Breast epithelium (tissue), 4 donors: ENCODE results near the gene BCCIP. TPM values are rescaled to one million over a fixed set of nuclear protein-coding genes. Genes with fewer than 3 reads are reported as not detected.

ENCODE experiments used
- DNase-seq, 2 donors: peaks; one replicate each; pipeline ENCODE4 v3.0.0-alpha.2; 2019; ENCODE audit warnings: low spot score in 2 of 2
- H3K27ac ChIP-seq, 2 donors: fragments of 200-600 bp; sonication (generic) in 1 of 2; one replicate each; pipeline ENCODE4 v1.5.1; 2016 to 2019; ENCODE audit warnings: mild to moderate bottlenecking in 1 of 2
- H3K27me3 ChIP-seq, 2 donors: fragments of 200-600 bp; sonication (generic) in 1 of 2; one replicate each; pipeline versions ENCODE4 v1.5.1 to v1.6.0; 2017 to 2019; ENCODE audit warnings: control low read depth in 1 of 2, mild to moderate bottlenecking in 1 of 2
- H3K36me3 ChIP-seq: fragments of 200-600 bp; one replicate; pipeline ENCODE4 v1.5.1; 2019
- H3K4me1 ChIP-seq, 2 donors: fragments of 200-600 bp; sonication (generic); one replicate each; pipeline ENCODE4 v1.5.1; 2016 to 2019; ENCODE audit warnings: control low read depth in 1 of 2
- H3K4me3 ChIP-seq, 3 donors: fragments of 200-600 bp; sonication (generic); 1 replicate in 2 of 3; 2 replicates in 1 of 3; pipeline ENCODE4 v1.5.1; 2016 to 2019; ENCODE audit warnings: mild to moderate bottlenecking in 3 of 3, moderate library complexity in 2 of 3
- H3K9me3 ChIP-seq, 2 donors: fragments of 200-600 bp; sonication (generic) in 1 of 2; one replicate each; pipeline ENCODE4 v1.5.1; 2016 to 2019; ENCODE audit warnings: control low read depth in 1 of 2
- POLR2A ChIP-seq: fragments of 450-650 bp; IDR thresholded peaks from one replicate; pipeline ENCODE4 v1.6.1; 2016; ENCODE audit warnings: antibody characterized with exemption, mild to moderate bottlenecking, moderate library complexity
- POLR2AphosphoS5 ChIP-seq, 3 donors: sonication (generic); formaldehyde crosslinking; IDR thresholded peaks; one replicate each; pipeline ENCODE4 v1.6.1; 2017; ENCODE audit warnings: antibody characterized with exemption in 3 of 3
- intact Hi-C: fragments of 100-400 bp; cut with DNase I; formaldehyde crosslinking; loops from one replicate; pipeline ENCODE4 v1.15.1; 2023; ENCODE audit warnings: low total_unique reads
- total RNA-seq, 3 donors: library from RNA; depleted of rRNA; stranded (reverse); fragments of >200 nt; gene quantifications; one replicate each; pipeline ENCODE4 v1.1.0, GENCODE V29; 2016
- TF ChIP-seq, protein P1 (sequence below), 3 donors: fragments of 450-650 bp; IDR thresholded peaks; one replicate each; pipeline ENCODE4 v1.5.1; 2016 to 2017; ENCODE audit warnings: antibody characterized with exemption in 3 of 3, mild to moderate bottlenecking in 3 of 3, moderate library complexity in 3 of 3

BCCIP gene
- total RNA-seq, 3 donors from 2014 or later = 41.9 to 60.0 (median 46.5) TPM

DNA sequence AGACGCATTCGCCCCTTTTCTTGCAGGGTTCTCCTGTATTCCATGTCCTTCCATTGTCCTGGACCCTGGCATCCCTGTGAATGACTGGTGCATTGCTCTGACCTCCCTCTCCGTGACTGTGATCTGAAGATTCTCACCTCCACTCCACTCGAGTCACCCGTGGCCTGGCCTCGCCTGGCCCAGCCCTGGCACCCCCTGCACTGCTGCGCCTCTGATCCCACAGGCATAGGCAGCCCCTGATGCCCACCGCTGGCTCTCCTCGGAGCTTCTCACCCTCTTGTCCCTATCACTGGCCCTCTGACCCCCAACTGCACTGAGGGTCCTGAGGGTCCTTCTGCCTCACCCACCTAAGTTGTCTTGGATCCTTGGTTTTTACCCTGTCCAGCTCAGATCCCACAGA lies 45.5 kb upstream of the BCCIP start:
- TF ChIP-seq, protein P1, sequence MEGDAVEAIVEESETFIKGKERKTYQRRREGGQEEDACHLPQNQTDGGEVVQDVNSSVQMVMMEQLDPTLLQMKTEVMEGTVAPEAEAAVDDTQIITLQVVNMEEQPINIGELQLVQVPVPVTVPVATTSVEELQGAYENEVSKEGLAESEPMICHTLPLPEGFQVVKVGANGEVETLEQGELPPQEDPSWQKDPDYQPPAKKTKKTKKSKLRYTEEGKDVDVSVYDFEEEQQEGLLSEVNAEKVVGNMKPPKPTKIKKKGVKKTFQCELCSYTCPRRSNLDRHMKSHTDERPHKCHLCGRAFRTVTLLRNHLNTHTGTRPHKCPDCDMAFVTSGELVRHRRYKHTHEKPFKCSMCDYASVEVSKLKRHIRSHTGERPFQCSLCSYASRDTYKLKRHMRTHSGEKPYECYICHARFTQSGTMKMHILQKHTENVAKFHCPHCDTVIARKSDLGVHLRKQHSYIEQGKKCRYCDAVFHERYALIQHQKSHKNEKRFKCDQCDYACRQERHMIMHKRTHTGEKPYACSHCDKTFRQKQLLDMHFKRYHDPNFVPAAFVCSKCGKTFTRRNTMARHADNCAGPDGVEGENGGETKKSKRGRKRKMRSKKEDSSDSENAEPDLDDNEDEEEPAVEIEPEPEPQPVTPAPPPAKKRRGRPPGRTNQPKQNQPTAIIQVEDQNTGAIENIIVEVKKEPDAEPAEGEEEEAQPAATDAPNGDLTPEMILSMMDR (IDR thresholded peaks at IDR 0.05) = no peak
- TF ChIP-seq POLR2AphosphoS5 (IDR thresholded peaks at IDR 0.05) (no peak), POLR2A (no peak)
- no peak for DNase-seq
- intact Hi-C loops = no loop called here
- H3K9me3 ChIP-seq = no peaks in the 10 kb centered on the region
- H3K4me1 ChIP-seq = no peaks in the 10 kb centered on the region
- H3K4me3 ChIP-seq = no peak overlapping the region
- H3K36me3 ChIP-seq = no peaks in the 10 kb centered on the region
- H3K27ac ChIP-seq = no peak overlapping the region
- H3K27me3 ChIP-seq = no peaks in the 10 kb centered on the region

DNA sequence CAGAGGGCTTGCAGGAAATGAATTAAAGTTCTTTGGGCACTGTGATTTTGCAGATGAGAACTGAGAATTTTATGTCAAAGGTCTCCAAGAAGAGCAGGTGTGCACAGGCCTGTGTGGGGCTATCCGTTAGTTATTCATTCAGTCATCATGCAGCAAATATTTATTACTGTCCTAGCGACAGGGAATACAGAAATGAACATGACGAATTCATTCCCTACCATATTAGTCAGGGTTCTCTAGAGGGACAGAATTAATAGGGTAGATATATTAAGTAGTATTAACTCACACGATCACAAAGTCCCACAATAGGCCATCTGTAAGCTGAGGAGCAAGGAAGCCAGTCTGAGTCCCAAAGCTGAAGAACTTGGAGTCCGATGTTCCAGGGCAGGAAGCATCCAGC lies 44.8 kb upstream of the BCCIP start:
- Histone ChIP-seq H3K27me3 (no peaks in the 10 kb centered on the region), H3K36me3 (no peaks in the 10 kb centered on the region), H3K4me3 (no peak overlapping the region), H3K4me1 (no peaks in the 10 kb centered on the region), H3K27ac (no peak overlapping the region), H3K9me3 (no peaks in the 10 kb centered on the region)
- intact Hi-C loops = no loop called here
- no peak for DNase-seq
- TF ChIP-seq POLR2A (no peak), POLR2AphosphoS5 (IDR thresholded peaks at IDR 0.05) (no peak)
- TF ChIP-seq, protein P1 (IDR thresholded peaks at IDR 0.05) = no peak

DNA sequence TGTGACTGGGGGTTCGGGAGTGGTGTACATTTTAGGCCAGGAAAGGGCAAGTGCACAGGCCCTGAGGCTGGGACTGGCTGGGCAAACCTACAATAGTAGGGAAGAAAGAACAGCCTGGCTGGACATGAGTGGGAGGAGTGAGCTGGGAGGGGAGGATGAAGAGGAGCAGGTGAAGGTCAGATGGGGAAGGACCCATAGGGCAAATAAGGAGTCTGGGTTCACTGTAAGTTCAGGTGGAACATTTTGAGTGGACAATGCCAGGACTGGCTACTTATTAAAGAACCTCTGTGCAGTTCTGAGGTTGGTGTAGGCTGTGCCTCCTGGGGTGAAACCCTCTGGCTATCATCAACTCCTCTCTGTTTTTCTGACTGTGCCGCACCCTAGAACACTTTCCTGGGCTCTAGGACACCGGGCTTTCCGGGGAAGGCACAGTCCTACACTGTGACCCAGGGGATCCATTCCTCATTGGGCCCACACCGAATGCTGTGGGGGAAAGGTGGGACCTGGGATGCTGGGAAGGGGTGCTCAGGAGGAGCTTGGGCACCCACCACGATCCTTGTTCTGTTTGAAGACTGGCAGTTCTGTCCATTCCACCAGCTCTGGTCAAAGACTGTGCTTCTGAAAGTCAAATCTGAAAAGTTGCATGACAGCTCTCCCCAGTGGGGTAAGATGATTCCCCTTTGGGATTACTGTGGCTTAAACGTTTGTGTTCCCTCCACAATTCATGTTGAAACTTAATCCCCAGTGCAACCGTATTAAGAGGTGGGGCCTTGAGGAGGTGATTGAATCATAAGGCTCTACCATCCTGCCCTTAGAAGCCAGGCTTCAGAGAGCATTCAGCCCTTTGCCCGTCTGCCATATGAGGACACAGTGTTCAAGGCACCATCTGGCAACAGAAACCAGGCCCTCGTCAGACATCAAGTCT lies 43.7 kb upstream of the BCCIP start:
- Histone ChIP-seq H3K4me3 (no peak overlapping the region), H3K27ac (no peak overlapping the region), H3K27me3 (no peaks in the 10 kb centered on the region), H3K9me3 (no peaks in the 10 kb centered on the region), H3K4me1 (no peaks in the 10 kb centered on the region), H3K36me3 (no peaks in the 10 kb centered on the region)
- intact Hi-C loops = no loop called here
- TF ChIP-seq POLR2A (no peak), POLR2AphosphoS5 (IDR thresholded peaks at IDR 0.05) (no peak)
- TF ChIP-seq, protein P1 (IDR thresholded peaks at IDR 0.05) = no peak
- no peak for DNase-seq

- Histone ChIP-seq H3K4me3 (no peak overlapping the region), H3K27ac (no peak overlapping the region), H3K4me1 (no peaks in the 10 kb centered on the region), H3K36me3 (no peaks in the 10 kb centered on the region), H3K9me3 (no peaks in the 10 kb centered on the region), H3K27me3 (no peaks in the 10 kb centered on the region)
- TF ChIP-seq POLR2AphosphoS5 (IDR thresholded peaks at IDR 0.05) (no peak), POLR2A (no peak)
- TF ChIP-seq, protein P1 (IDR thresholded peaks at IDR 0.05) = no peak
- intact Hi-C loops = no loop called here
- DNase-seq = no peak
These were observed 42.0 kb upstream of the BCCIP start for GRCh38 chr10:125781374-125781773.

- TF ChIP-seq POLR2AphosphoS5 (IDR thresholded peaks at IDR 0.05) = no peak
- TF ChIP-seq, protein P1 (IDR thresholded peaks at IDR 0.05) = no peak
- TF ChIP-seq POLR2A = no peak
- no peaks in the 10 kb centered on the region for H3K4me1 ChIP-seq
- no peaks in the 10 kb centered on the region for H3K36me3 ChIP-seq
- H3K9me3 ChIP-seq = no peaks in the 10 kb centered on the region
- intact Hi-C loops = no loop called here
- no peak for DNase-seq
- no peaks in the 10 kb centered on the region for H3K27me3 ChIP-seq
- H3K27ac ChIP-seq = no peak overlapping the region
- H3K4me3 ChIP-seq = no peak overlapping the region
These were observed 41.3 kb upstream of the BCCIP start for GRCh38 chr10:125782054-125782453.
